HCT116 (cell line): ENCODE data around the gene CAMK1D. TPM values are rescaled to one million over a fixed set of nuclear protein-coding genes. Genes with fewer than 3 reads are reported as not detected.

Source experiments
- ATAC-seq: fragments of 200-7000 bp; cut with Tn5 transposase; 2 replicates; pipeline ENCODE4 v1.9.1; 2020; ENCODE audit warnings: mild to moderate bottlenecking, moderate library complexity
- BruUV-seq: library from RNA; stranded (reverse); fragments of 400-500 nt; replicated peaks from 2 replicates; lab custom pipeline; 2021; lab: Mats Ljungman, UMichigan
- CTCF ChIA-PET: fragments of 300-600 bp; sonication (Branson Sonifier 250); formaldehyde crosslinking; loops from one replicate; lab custom pipeline; 2021; ENCODE audit warnings: antibody characterized with exemption; lab: Charles Lee
- POLR2A ChIA-PET: fragments of 300-600, 350-600 bp; sonication (Branson Sonifier 250); formaldehyde crosslinking; loops from one replicate; lab custom pipeline; 2021; ENCODE audit warnings: antibody characterized with exemption; lab: Charles Lee
- RAD21 ChIA-PET, 2 experiments: fragments of 300-600 bp; sonication (Branson Sonifier 250); formaldehyde crosslinking; loops; one replicate each; lab custom pipeline; 2023; ENCODE audit warnings: low total read pairs in 2 of 2; ENCODE audit not compliant: uncharacterized antibody in 2 of 2, unreplicated experiment in 2 of 2, low non-redundant PET in 1 of 2; lab: Charles Lee
- DNase-seq: peaks from one replicate; pipeline ENCODE4 v3.0.0-alpha.2; 2010; ENCODE audit warnings: low read depth, low spot score
- H2AFZ ChIP-seq: fragments of 200-600 bp; shearing (Covaris generic), sonication (generic); 2 replicates; pipeline ENCODE4 v1.6.1; 2017; ENCODE audit warnings: low read depth, mixed run types, mixed read lengths, antibody characterized with exemption, low read length; ENCODE audit not compliant: poor library complexity, severe bottlenecking
- H3K27ac ChIP-seq: 2 replicates; pipeline ENCODE4 v1.5.1; 2012; ENCODE audit warnings: low read depth, low read length
- H3K27me3 ChIP-seq: fragments of 200-600 bp; sonication (generic); 2 replicates; pipeline ENCODE4 v1.6.1; 2016; ENCODE audit warnings: mixed run types, low read length, mixed read lengths; ENCODE audit not compliant: insufficient read depth
- H3K36me3 ChIP-seq, 2 experiments: fragments of 200-500 bp in 1 of 2; fragments of 200-600 bp in 1 of 2; sonication (Bioruptor generic) in 1 of 2; sonication (generic) in 1 of 2; 2 replicates each; pipeline versions ENCODE4 v1.5.1 to v1.6.1; 2014 to 2016; ENCODE audit warnings: low read length in 2 of 2, inconsistent platforms in 1 of 2, mixed read lengths in 1 of 2, mixed run types in 1 of 2; ENCODE audit not compliant: insufficient read depth in 2 of 2, control insufficient read depth in 1 of 2
- H3K4me1 ChIP-seq, 2 experiments: fragments of 200-600 bp in 1 of 2; sonication (generic) in 1 of 2; 2 replicates each; pipeline versions ENCODE4 v1.5.1 to v1.6.1; 2012 to 2017; ENCODE audit warnings: low read length in 2 of 2, inconsistent platforms in 1 of 2, mild to moderate bottlenecking in 1 of 2, mixed read lengths in 1 of 2, mixed run types in 1 of 2, moderate library complexity in 1 of 2; ENCODE audit not compliant: insufficient read depth in 2 of 2, control insufficient read depth in 1 of 2
- H3K4me2 ChIP-seq: fragments of 200-600 bp; sonication (generic); 2 replicates; pipeline ENCODE4 v1.6.1; 2017; ENCODE audit warnings: mixed run types, low read length, mixed read lengths
- H3K4me3 ChIP-seq, 2 experiments: fragments of 200-600 bp in 1 of 2; sonication (generic) in 1 of 2; replicated peaks in 1 of 2; 2 replicates each; pipeline ENCODE4 v1.5.1; 2011 to 2016; ENCODE audit warnings: low read length in 2 of 2, control low read depth in 1 of 2, low read depth in 1 of 2, mild to moderate bottlenecking in 1 of 2, mixed read lengths in 1 of 2, mixed run types in 1 of 2
- H3K79me2 ChIP-seq: fragments of 200-600 bp; sonication (generic); 2 replicates; pipeline ENCODE4 v1.6.1; 2017; ENCODE audit warnings: mild to moderate bottlenecking, mixed run types, low read length, moderate library complexity, mixed read lengths; ENCODE audit not compliant: insufficient read depth
- H3K9ac ChIP-seq: fragments of 200-600 bp; sonication (generic); 2 replicates; pipeline ENCODE4 v1.6.1; 2016; ENCODE audit warnings: low read length, mixed read lengths
- H3K9me2 ChIP-seq: fragments of 200-600 bp; sonication (generic), shearing (Covaris generic); 2 replicates; pipeline ENCODE4 v1.6.1; 2017; ENCODE audit warnings: mixed run types, mild to moderate bottlenecking, moderate library complexity; ENCODE audit not compliant: insufficient read depth
- H3K9me3 ChIP-seq, 2 experiments: fragments of 200-500 bp in 1 of 2; fragments of 200-600 bp in 1 of 2; sonication (Bioruptor generic) in 1 of 2; sonication (generic) in 1 of 2; 2 replicates each; pipeline ENCODE4 v1.6.1; 2014 to 2017; ENCODE audit warnings: low read length in 2 of 2, mixed read lengths in 2 of 2, inconsistent platforms in 1 of 2, low read depth in 1 of 2, mild to moderate bottlenecking in 1 of 2, mixed run types in 1 of 2, moderate library complexity in 1 of 2; ENCODE audit not compliant: control insufficient read depth in 1 of 2, insufficient read depth in 1 of 2
- H4K20me1 ChIP-seq: fragments of 200-600 bp; sonication (generic), shearing (Covaris generic); 2 replicates; pipeline ENCODE4 v1.6.1; 2017; ENCODE audit warnings: mixed run types, mild to moderate bottlenecking, moderate library complexity; ENCODE audit not compliant: insufficient read depth
- ATF3 ChIP-seq: IDR thresholded peaks from 2 replicates; pipeline ENCODE4 v1.6.1; 2012
- CBX3 ChIP-seq: IDR thresholded peaks from 2 replicates; pipeline ENCODE4 v1.6.1; 2012; ENCODE audit warnings: low read depth
- MAX ChIP-seq: IDR thresholded peaks from 2 replicates; pipeline ENCODE4 v1.6.1; 2012
- RAD21 ChIP-seq: IDR thresholded peaks from 2 replicates; pipeline ENCODE4 v1.6.1; 2012; ENCODE audit warnings: low read depth, mild to moderate bottlenecking
- REST ChIP-seq: IDR thresholded peaks from 2 replicates; pipeline ENCODE4 v1.6.1; 2012; ENCODE audit warnings: low read depth
- TCF7L2 ChIP-seq: IDR thresholded peaks from 2 replicates; pipeline ENCODE4 v1.7.0; 2011; ENCODE audit warnings: borderline replicate concordance, inconsistent platforms; ENCODE audit not compliant: insufficient read depth, insufficient read length; ENCODE audit errors: extremely low read depth
- intact Hi-C: fragments of 100-400 bp; cut with micrococcal nuclease; formaldehyde crosslinking; loops from 2 replicates; pipeline ENCODE4 v1.10.0; 2022
- total RNA-seq: library from RNA; stranded (reverse); gene quantifications from one replicate; pipeline ENCODE4 v1.2.1, GENCODE V29; 2021; ENCODE audit not compliant: unreplicated experiment

The CAMK1D gene
- total RNA-seq, 1 experiment from 2014 or later, result 9.6 TPM

- H3K79me2 ChIP-seq, result no peaks in the 10 kb centered on the region
- no peak for TF ChIP-seq REST
- TF ChIP-seq RAD21, result no peak
- no peak for TF ChIP-seq TCF7L2
- no peak for TF ChIP-seq MAX
- no peak for TF ChIP-seq CBX3
- no peak for TF ChIP-seq ATF3
- no peak overlapping the region for H2AFZ ChIP-seq
- RAD21 ChIA-PET, result no interaction called here
- H4K20me1 ChIP-seq, result no peaks in the 10 kb centered on the region
- no peak overlapping the region for H3K4me2 ChIP-seq
- H3K9me2 ChIP-seq, result no peaks in the 10 kb centered on the region
- no peaks in the 10 kb centered on the region for H3K4me1 ChIP-seq
- no peaks in the 10 kb centered on the region for H3K9me3 ChIP-seq
- H3K4me3 ChIP-seq, result no peak overlapping the region
- POLR2A ChIA-PET, result no interaction called here
- CTCF ChIA-PET, result interaction anchor here (3.5 kb wide), 1 partner anchor 16 kb away, joined by 15 read pairs; no protein-coding TSS in a partner anchor
- H3K27me3 ChIP-seq, result no peaks in the 10 kb centered on the region
- BruUV-seq, result no TSS peak
- no peak overlapping the region for H3K9ac ChIP-seq
- no peak for ATAC-seq
- H3K36me3 ChIP-seq, result no peaks in the 10 kb centered on the region
- no peak overlapping the region for H3K27ac ChIP-seq
- DNase-seq, result no peak
- intact Hi-C loops, result no loop called here
Measured at GRCh38 chr10:12639996-12640944, 290.9 kb downstream of the CAMK1D start.
